NCI-H345 (cell line): ENCODE results near the gene FAHD2A.
"Not testable (repeated sequence)": the region's sequence is repeated elsewhere in the genome, so short reads cannot be mapped to it uniquely, and the experiment has no call there.

Source experiments
- DNase-seq: peaks from one replicate; lab custom pipeline; 2025; lab: John Stamatoyannopoulos, UW

Gene FAHD2A

GRCh38 chr2:95435872-95436209, 33.3 kb downstream of the FAHD2A start:
- DNase-seq, result not testable (repeated sequence)

GRCh38 chr2:95442474-95443099, 40.1 kb downstream of the FAHD2A start:
- not testable (repeated sequence) for DNase-seq

- not testable (repeated sequence) for DNase-seq
Measured at GRCh38 chr2:95445317-95445716, 42.8 kb downstream of the FAHD2A start.

- not testable (repeated sequence) for DNase-seq
Measured at GRCh38 chr2:95463292-95463691, 60.8 kb downstream of the FAHD2A start.
